OCI-LY3 (cell line): Measurements from ENCODE around the gene LRRC14B.

Experiments
- H2AFZ ChIP-seq: fragments of 200-600, 300-600 bp; shearing (Covaris generic); 2 replicates; pipeline ENCODE4 v1.6.0; 2014; ENCODE audit warnings: antibody characterized with exemption, low read depth, low read length
- H3K27ac ChIP-seq: fragments of 200-600, 300-600 bp; sonication (generic); 2 replicates; pipeline ENCODE4 v1.5.1; 2014; ENCODE audit warnings: mild to moderate bottlenecking, low read length, moderate library complexity, mixed read lengths
- H3K27me3 ChIP-seq: fragments of 200-600, 300-600 bp; sonication (generic); 2 replicates; pipeline ENCODE4 v1.6.1; 2014; ENCODE audit warnings: low read depth, low read length, mixed read lengths
- H3K36me3 ChIP-seq: fragments of 200-600, 300-600 bp; sonication (generic); replicated peaks from 2 replicates; pipeline ENCODE3; 2014; ENCODE audit warnings: low read depth, low read length, mixed read lengths
- H3K4me1 ChIP-seq: fragments of 300-600, 200-600 bp; sonication (generic); 2 replicates; pipeline ENCODE4 v1.6.1; 2014; ENCODE audit warnings: low read length, mixed read lengths
- H3K4me2 ChIP-seq: fragments of 200-600, 300-600 bp; sonication (generic); 2 replicates; pipeline ENCODE4 v1.6.1; 2014; ENCODE audit warnings: low read length, mixed read lengths
- H3K4me3 ChIP-seq: fragments of 300-600, 200-600 bp; sonication (generic); 2 replicates; pipeline ENCODE4 v1.5.1; 2014; ENCODE audit warnings: antibody characterized with exemption, mild to moderate bottlenecking, low read length, moderate library complexity
- H3K79me2 ChIP-seq: fragments of 300-600, 200-600 bp; shearing (Covaris generic); 2 replicates; pipeline ENCODE4 v1.6.1; 2014; ENCODE audit warnings: mild to moderate bottlenecking, low read length, mixed read lengths
- H3K9ac ChIP-seq: fragments of 300-600, 200-600 bp; shearing (Covaris generic); 2 replicates; pipeline ENCODE4 v1.6.0; 2014; ENCODE audit warnings: mild to moderate bottlenecking, low read length, moderate library complexity
- H3K9me3 ChIP-seq: fragments of 200-600, 300-600 bp; shearing (Covaris generic); 2 replicates; pipeline ENCODE4 v1.6.1; 2014; ENCODE audit warnings: low read length, mixed read lengths; ENCODE audit not compliant: insufficient read depth
- H4K20me1 ChIP-seq: fragments of 200-600, 300-600 bp; sonication (generic); 2 replicates; pipeline ENCODE4 v1.6.1; 2016; ENCODE audit warnings: low read length, mixed read lengths; ENCODE audit not compliant: insufficient read depth
- EZH2phosphoT487 ChIP-seq: fragments of 200-600 bp; shearing (Covaris generic); IDR thresholded peaks from 2 replicates; pipeline ENCODE4 v1.6.1; 2018; ENCODE audit warnings: antibody characterized with exemption, mixed run types, low read depth
- TF ChIP-seq, protein P1 (sequence below): fragments of 200-600, 300-600 bp; sonication (generic); IDR thresholded peaks from 2 replicates; pipeline ENCODE4 v1.5.1; 2014; ENCODE audit warnings: antibody characterized with exemption, low read length, low read depth

The LRRC14B gene

DNA sequence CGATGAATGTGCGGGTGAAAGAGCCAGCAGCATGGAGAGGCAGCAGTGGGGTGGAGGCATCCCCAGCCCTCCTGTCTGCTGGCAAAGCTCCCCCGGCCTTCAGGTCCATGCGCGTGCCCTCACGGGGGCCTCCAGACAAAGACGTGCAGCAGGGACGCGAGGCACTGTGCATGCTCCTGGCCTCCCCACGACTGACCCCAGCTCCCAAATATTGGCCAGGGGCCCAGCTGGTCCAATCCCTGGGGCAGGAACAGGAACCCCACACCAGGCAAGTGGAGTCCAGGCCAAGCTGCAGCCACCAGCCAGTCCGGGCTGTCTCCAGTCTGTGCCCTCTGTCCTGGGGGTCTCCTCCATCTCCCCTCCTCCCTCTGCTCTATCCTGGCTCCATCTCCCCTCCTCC is 33.5 kb upstream of the LRRC14B start:
- Histone ChIP-seq H3K4me2 (no peak overlapping the region), H3K4me3 (no peak overlapping the region), H3K9ac (no peak overlapping the region), H3K36me3 (no peaks in the 10 kb centered on the region), H3K4me1 (no peaks in the 10 kb centered on the region), H3K79me2 (no peaks in the 10 kb centered on the region), H3K9me3 (no peaks in the 10 kb centered on the region), H4K20me1 (no peaks in the 10 kb centered on the region), H3K27me3 (no peaks in the 10 kb centered on the region), H2AFZ (no peak overlapping the region), H3K27ac (no peak overlapping the region)
- TF ChIP-seq EZH2phosphoT487, result no peak
- TF ChIP-seq, protein P1, sequence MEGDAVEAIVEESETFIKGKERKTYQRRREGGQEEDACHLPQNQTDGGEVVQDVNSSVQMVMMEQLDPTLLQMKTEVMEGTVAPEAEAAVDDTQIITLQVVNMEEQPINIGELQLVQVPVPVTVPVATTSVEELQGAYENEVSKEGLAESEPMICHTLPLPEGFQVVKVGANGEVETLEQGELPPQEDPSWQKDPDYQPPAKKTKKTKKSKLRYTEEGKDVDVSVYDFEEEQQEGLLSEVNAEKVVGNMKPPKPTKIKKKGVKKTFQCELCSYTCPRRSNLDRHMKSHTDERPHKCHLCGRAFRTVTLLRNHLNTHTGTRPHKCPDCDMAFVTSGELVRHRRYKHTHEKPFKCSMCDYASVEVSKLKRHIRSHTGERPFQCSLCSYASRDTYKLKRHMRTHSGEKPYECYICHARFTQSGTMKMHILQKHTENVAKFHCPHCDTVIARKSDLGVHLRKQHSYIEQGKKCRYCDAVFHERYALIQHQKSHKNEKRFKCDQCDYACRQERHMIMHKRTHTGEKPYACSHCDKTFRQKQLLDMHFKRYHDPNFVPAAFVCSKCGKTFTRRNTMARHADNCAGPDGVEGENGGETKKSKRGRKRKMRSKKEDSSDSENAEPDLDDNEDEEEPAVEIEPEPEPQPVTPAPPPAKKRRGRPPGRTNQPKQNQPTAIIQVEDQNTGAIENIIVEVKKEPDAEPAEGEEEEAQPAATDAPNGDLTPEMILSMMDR, result no peak

DNA sequence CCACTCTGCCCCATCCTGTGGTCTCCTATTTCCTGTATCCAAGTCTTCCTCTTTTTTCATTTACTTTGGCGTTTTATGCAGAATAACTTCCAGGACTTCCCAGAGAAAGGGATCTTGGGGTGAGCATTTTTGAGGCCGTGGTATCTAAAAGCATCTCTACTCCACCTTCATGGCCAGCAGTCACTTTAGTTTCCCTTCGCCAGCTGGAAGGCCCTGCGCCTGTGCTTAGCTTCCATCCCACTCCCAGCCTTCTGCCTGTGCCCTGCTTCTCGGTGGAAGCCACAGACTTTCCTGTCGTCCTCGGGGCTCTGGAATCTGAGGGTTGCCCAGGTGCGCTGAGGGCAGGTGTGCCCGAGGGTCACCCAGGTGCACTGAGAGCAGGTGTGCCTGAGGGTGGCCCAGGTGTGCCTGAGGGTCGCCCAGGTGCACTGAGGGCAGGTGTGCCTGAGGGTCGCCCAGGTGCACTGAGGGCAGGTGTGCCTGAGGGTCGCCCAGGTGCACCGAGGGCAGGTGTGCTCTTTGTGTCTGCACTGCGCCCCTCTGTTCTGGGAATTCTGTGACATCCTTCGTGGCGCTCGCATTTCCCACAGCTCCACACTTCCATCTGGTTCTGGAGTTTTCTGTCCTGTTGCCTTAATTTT is 32.4 kb upstream of the LRRC14B start:
- Histone ChIP-seq H3K4me1 (no peaks in the 10 kb centered on the region), H3K4me2 (no peak overlapping the region), H4K20me1 (no peaks in the 10 kb centered on the region), H3K79me2 (no peaks in the 10 kb centered on the region), H2AFZ (no peak overlapping the region), H3K36me3 (no peaks in the 10 kb centered on the region), H3K27ac (no peak overlapping the region), H3K9me3 (no peaks in the 10 kb centered on the region), H3K27me3 (no peaks in the 10 kb centered on the region), H3K9ac (no peak overlapping the region), H3K4me3 (no peak overlapping the region)
- TF ChIP-seq, protein P1, result no peak
- TF ChIP-seq EZH2phosphoT487, result no peak

DNA sequence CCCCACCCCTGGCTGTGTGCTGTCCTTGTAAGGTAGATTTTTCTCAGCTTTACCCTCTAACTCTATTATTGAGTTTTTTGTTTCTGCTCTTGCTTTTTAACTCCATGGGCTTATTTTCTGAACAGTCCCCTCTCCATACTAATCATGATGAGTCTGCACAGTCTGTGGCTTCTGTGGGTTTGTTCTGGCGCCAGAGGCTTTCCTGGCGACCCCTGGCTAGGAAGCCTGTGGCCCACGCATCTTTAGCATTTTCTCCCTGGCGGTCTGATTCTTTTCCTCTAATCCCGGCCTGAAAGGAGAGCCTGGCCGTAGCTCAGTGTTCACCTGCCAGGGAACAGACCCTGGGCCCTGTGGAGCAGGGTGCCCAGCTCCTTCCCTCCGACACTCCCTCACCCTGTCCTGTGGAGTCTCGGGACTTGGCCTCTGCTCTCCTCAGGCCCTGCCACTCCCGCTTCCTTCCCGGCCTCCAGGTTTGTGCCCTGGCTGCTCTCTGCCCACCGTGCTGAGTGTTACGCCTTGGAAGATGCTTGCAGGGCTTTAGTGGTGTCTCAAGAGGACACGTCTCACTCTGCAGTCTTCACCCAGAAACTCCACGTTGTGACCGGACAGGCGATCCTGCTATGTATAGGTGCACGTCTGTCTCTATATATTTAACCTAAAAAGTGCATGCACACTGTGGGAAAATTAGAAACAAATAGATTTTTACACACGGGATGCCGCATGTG is 31.7 kb upstream of the LRRC14B start:
- H3K4me2 ChIP-seq, result no peak overlapping the region

DNA sequence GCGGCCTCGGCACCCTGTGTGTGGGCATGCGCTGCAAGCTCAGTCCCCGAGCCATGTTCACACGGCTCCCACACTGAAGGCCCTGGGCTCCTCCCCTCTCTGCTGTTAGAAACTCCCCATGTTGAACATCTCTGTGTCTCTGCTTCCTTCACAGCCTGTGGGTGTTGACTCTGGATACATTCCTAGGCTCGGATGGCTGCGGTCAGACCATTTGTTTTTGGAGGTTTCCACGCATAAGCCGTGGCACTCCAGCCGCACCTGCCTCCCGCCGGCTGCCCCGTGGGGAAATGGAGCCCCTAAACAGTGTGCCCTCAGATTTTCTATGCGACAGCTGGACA is 31.2 kb upstream of the LRRC14B start:
- no peak overlapping the region for H3K4me3 ChIP-seq
- no peaks in the 10 kb centered on the region for H3K4me1 ChIP-seq
- H3K27ac ChIP-seq, result no peak overlapping the region
- no peaks in the 10 kb centered on the region for H3K79me2 ChIP-seq
- H3K9ac ChIP-seq, result no peak overlapping the region
- TF ChIP-seq, protein P1, result no peak
- no peak for TF ChIP-seq EZH2phosphoT487
- no peak overlapping the region for H2AFZ ChIP-seq
- H4K20me1 ChIP-seq, result no peaks in the 10 kb centered on the region
- H3K36me3 ChIP-seq, result no peaks in the 10 kb centered on the region
- no peak overlapping the region for H3K4me2 ChIP-seq
- H3K9me3 ChIP-seq, result no peaks in the 10 kb centered on the region
- no peaks in the 10 kb centered on the region for H3K27me3 ChIP-seq

More for the DNA sequence above, 31.7 kb upstream of the LRRC14B start:
- Histone ChIP-seq H3K4me3 (no peak overlapping the region), H3K36me3 (no peaks in the 10 kb centered on the region), H3K9ac (no peak overlapping the region), H4K20me1 (no peaks in the 10 kb centered on the region), H3K27me3 (no peaks in the 10 kb centered on the region), H3K27ac (no peak overlapping the region), H3K79me2 (no peaks in the 10 kb centered on the region), H2AFZ (no peak overlapping the region), H3K9me3 (no peaks in the 10 kb centered on the region), H3K4me1 (no peaks in the 10 kb centered on the region)
- TF ChIP-seq, protein P1, result no peak
- no peak for TF ChIP-seq EZH2phosphoT487
